Pancreas (tissue), 10 donors: ENCODE data around the gene RPS21. TPM values are rescaled to one million over a fixed set of nuclear protein-coding genes. Genes with fewer than 3 reads are reported as not detected.

Experiments used
- ATAC-seq, 4 donors: fragments of 200-7000 bp; cut with Tn5 transposase; one replicate each; pipeline versions ENCODE4 v1.8.0 to v1.9.1; 2020; ENCODE audit warnings: mild to moderate bottlenecking in 4 of 4, moderate library complexity in 4 of 4
- DNase-seq, 6 donors: peaks; one replicate each; pipeline ENCODE4 v3.0.0-alpha.2; 2020
- FAIRE-seq: peaks from 2 replicates; lab custom pipeline; 2012; peaks lifted over from hg19 to GRCh38; lab: Jason Lieb, UNC
- H3K27ac ChIP-seq, 4 donors: fragments of 200-600 bp; sonication (generic); 1 replicate in 3 of 4; 2 replicates in 1 of 4; pipeline versions ENCODE4 v1.5.0 to v1.8.0; 2020
- H3K27me3 ChIP-seq, 4 donors: fragments of 200-600 bp; one replicate each; pipeline ENCODE4 v1.8.0; 2021
- H3K36me3 ChIP-seq, 3 donors: fragments of 200-600 bp; sonication (generic) in 1 of 3; one replicate each; pipeline versions ENCODE4 v1.5.0 to v1.8.0; 2020 to 2021
- H3K4me1 ChIP-seq, 3 donors: fragments of 200-600 bp; one replicate each; pipeline ENCODE4 v1.8.0; 2021
- H3K4me3 ChIP-seq, 4 donors: fragments of 200-600 bp; sonication (generic) in 2 of 4; one replicate each; pipeline versions ENCODE4 v1.5.0 to v1.8.0; 2020 to 2021
- H3K9me3 ChIP-seq, 4 donors: fragments of 200-600 bp; one replicate each; pipeline ENCODE4 v1.8.0; 2021
- WGBS, 2 donors: extraction: QIAGEN DNeasy Blood & Tissue Kit; methylation state at CpG; one replicate each; pipeline ENCODE4 v1.1.7; 2013; 5-methylcytosine and 5-hydroxymethylcytosine counted together
- intact Hi-C, 3 donors: fragments of 100-400 bp; cut with DNase I; formaldehyde crosslinking; loops; one replicate each; pipeline versions ENCODE4 v1.11.1 to v1.14.2; 2022
- polyA plus RNA-seq, 2 donors: library from polyadenylated mRNA; stranded (reverse); fragments of 200-250 nt; gene quantifications; one replicate each; pipeline ENCODE4 v1.2.3, GENCODE V29; 2013
- total RNA-seq, 6 donors: library from RNA; stranded (reverse); fragmentation: NEBNext Ultra II Directional in 4 of 6; extraction: Animal tissue kit (Norgen Biotek cat#: 25700) in 4 of 6; gene quantifications; one replicate each; pipeline versions ENCODE4 v1.2.1 to v1.2.4, GENCODE V29; 2021 to 2023
- TF ChIP-seq, protein P1 (sequence below), 4 donors: fragments of 200-600 bp; sonication (generic) in 3 of 4; IDR thresholded peaks; one replicate each; pipeline versions ENCODE4 v1.5.0 to v1.8.0; 2021; ENCODE audit warnings: antibody characterized with exemption in 4 of 4
- donor health status: healthy with polysubstance abuse.
- donor health status: DM: no; HTN: no; CAD: no; lungs with moderate emphysema.
- donor health status: DM: no; HTN: no; CAD: no.
- donor health status: control.
- donor health status: control.
- donor health status: Bipolar disorder and iron deficiency.
- donor health status: DM: yes; HTN: yes; CAD: no.
- donor health status: DM: no; HTN: no; CAD: no.
- donor health status: DM: no; HTN: no; CAD: no.
- donor health status: DM: yes; HTN: yes; CAD: no.

The RPS21 gene
- total and polyA plus RNA-seq, 8 donors: 662 to 2,141 (median 973) TPM

GRCh38 chr20:62390317-62391164 lies 3.6 kb downstream of the RPS21 start:
- FAIRE-seq: no peak
- Histone ChIP-seq H3K27me3 (no peaks in the 10 kb centered on the region), H3K36me3 (peaks cover 0 to 13% (median 0%) of the 10 kb centered on the region in 3 donors), H3K9me3 (no peaks in the 10 kb centered on the region), H3K27ac (no peak overlapping the region), H3K4me1 (peaks cover 4 to 14% (median 9%) of the 10 kb centered on the region in 3 donors), H3K4me3 (no peak overlapping the region)
- ATAC-seq: no peak
- DNase-seq: no peak
- TF ChIP-seq, protein P1, sequence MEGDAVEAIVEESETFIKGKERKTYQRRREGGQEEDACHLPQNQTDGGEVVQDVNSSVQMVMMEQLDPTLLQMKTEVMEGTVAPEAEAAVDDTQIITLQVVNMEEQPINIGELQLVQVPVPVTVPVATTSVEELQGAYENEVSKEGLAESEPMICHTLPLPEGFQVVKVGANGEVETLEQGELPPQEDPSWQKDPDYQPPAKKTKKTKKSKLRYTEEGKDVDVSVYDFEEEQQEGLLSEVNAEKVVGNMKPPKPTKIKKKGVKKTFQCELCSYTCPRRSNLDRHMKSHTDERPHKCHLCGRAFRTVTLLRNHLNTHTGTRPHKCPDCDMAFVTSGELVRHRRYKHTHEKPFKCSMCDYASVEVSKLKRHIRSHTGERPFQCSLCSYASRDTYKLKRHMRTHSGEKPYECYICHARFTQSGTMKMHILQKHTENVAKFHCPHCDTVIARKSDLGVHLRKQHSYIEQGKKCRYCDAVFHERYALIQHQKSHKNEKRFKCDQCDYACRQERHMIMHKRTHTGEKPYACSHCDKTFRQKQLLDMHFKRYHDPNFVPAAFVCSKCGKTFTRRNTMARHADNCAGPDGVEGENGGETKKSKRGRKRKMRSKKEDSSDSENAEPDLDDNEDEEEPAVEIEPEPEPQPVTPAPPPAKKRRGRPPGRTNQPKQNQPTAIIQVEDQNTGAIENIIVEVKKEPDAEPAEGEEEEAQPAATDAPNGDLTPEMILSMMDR (IDR thresholded peaks at IDR 0.05): no peak
- 81 to 82% methylated on average over 28 to 29 of the region's 29 CpGs for WGBS, 2 donors
- intact Hi-C loops: no loop called here

DNA sequence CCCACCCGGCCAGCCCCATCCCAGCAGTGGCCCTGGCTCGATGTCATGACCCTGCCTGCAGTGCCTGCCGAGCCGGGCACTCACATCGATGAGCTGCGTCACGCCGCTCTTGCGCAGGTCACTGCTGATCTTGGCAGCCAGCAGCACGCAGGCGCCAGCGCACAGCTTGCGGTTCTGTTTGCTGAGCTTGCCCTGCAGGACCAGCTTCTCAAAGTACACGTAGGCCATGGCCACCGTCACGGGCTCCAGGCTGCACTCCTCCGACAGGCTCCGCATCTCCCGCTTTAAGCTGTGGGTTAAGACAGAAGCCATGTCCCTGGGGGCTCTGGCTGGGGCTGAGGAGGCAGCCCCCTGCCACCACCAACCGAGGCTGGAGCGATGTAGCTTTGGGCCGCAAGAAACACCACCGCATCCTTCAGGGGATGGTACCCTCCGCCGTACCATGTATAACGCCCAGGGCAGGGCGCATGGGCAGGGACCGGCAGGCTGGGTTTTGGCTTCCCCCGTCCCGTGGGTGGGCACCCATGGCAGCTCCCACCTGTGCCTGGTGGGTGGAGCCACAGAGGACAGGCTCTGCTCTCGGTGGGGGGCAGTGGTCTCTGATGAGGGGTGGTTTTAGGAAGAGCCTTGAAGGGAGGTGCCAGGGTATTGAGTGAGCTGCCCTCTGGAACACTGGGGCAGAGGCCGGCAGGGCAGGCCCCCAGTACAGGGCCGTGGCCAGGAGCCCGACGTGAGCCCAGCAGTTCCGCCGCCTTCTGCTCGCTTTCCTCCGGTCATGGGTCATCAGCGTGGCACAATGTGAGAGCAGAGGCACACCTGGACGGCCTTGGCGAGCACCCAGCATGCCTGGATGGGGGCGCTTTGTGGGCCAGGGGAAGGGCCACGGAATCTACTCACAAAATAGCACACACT lies 4.5 kb downstream of the RPS21 start:
- peaks cover 0 to 13% (median 0%) of the 10 kb centered on the region in 3 donors for H3K36me3 ChIP-seq
- 86 to 88% methylated on average over 44 of the region's 44 CpGs for WGBS, 2 donors
- no peak overlapping the region for H3K27ac ChIP-seq

GRCh38 chr20:62392077-62392418 lies 5.1 kb downstream of the RPS21 start:
- TF ChIP-seq, protein P1 (IDR thresholded peaks at IDR 0.05): no peak
- Histone ChIP-seq H3K36me3 (peaks cover 0 to 13% (median 0%) of the 10 kb centered on the region in 3 donors), H3K27me3 (no peaks in the 10 kb centered on the region), H3K4me3 (no peak overlapping the region), H3K9me3 (no peaks in the 10 kb centered on the region), H3K27ac (no peak overlapping the region), H3K4me1 (peaks cover 4 to 14% (median 8%) of the 10 kb centered on the region in 3 donors)
- FAIRE-seq (no peak), DNase-seq (no peak), ATAC-seq (no peak)
- intact Hi-C loops: no loop called here
- WGBS, 2 donors: 89 to 90% methylated on average over 10 of the region's 10 CpGs

More for the DNA sequence above, 4.5 kb downstream of the RPS21 start:
- Histone ChIP-seq H3K27me3 (no peaks in the 10 kb centered on the region), H3K4me3 (no peak overlapping the region), H3K9me3 (no peaks in the 10 kb centered on the region), H3K4me1 (peaks cover 4 to 14% (median 8%) of the 10 kb centered on the region in 3 donors)
- FAIRE-seq: no peak
- no peak for ATAC-seq
- DNase-seq: no peak
- TF ChIP-seq, protein P1 (IDR thresholded peaks at IDR 0.05): no peak
- intact Hi-C loops: no loop called here

DNA sequence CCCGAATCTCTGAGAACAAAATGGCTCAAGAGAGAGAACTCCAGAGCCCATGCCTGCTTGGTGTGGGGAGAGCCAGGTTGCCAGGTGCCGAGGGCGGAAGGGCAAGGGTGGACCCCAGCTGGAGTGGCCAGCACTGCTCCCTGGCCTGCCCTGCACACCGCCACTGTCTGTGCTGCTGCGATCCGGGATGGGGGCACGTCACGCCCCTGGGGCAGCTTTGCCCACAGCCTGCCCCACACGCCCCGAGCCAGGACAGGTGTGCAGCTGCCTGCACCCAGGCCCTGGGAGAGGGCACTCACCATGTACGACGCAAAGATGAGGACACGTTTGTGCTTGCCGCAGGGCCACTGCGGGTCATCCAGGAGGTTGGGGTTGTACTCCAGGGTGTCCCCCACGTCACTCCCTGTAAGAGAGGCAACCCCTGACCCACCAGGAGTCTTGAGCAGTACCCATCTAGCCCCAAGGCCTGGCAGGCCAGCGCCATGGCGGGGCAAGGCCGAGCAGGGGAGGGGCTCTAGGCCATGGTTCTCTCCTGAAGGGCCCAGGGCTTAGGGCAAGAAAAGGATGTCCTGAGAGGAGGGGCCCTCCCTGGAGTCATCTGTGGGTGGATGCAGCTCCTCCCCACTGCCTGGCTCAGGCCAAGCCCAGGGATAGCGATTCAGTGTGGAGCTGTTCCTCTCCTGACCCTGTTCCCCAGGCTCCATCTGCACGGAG lies 5.9 kb downstream of the RPS21 start:
- 86 to 92% methylated on average over 21 of the region's 21 CpGs for WGBS, 2 donors
- H3K4me1 ChIP-seq: peaks cover 3 to 11% (median 6%) of the 10 kb centered on the region in 3 donors
- no peak for DNase-seq
- H3K36me3 ChIP-seq: peaks cover 0 to 13% (median 0%) of the 10 kb centered on the region in 3 donors
- H3K27me3 ChIP-seq: no peaks in the 10 kb centered on the region
- FAIRE-seq: no peak
- H3K9me3 ChIP-seq: no peaks in the 10 kb centered on the region
- TF ChIP-seq, protein P1 (IDR thresholded peaks at IDR 0.05): no peak
- H3K4me3 ChIP-seq: no peak overlapping the region
- no peak overlapping the region for H3K27ac ChIP-seq
- ATAC-seq: no peak
- intact Hi-C loops: no loop called here
